HG02973 (cell line): Measurements from ENCODE around the gene LMO3.
A peak's percentile ranks its signal among the peaks of the same experiment; 100 is the strongest.

ENCODE experiments used
- ATAC-seq: cut with Tn5 transposase; IDR thresholded peaks from one replicate; pipeline ENCODE4 v1.9.1; 2021; ENCODE audit warnings: moderate library complexity; ENCODE audit not compliant: unreplicated experiment

Gene LMO3

DNA sequence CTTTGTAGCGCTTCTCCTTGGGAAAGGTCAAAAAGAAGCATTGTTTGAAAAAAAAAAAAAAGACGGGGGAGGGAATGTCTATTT is at the start of gene LMO3:
LMO3 (minus strand) TSS at position 46 of the 84 bp plus-strand sequence. CDS start 5,302 bp downstream, outside the sequence.
- no peak for ATAC-seq

DNA sequence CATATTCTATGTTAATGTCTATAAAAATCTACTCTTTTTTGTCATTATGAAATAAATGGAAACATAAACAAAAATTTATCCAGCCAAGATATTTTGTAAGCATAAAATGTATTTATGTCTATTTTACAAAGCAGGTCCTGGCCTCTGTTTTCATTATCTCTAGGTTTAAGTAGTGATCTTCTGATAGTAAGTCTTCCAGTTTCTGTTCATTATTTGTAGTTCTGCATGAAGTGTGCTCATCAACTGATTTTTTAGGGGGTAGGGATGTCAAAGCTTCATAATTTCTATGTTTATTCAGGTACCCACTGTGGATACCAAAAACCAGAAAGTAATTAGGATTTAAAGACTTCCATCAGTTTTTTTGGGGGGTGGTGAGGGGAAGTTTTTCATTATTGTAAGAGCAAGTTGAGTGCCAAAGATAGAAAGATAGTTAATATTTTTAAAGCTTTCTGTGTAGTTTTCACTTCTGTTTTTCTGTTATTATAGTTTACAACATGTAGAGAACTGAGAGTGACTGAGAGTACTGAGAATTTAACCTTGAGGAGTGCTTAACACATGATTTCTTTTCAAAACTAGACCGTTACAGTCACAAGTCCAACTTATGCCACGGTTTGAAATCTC is 30.6 kb upstream of the LMO3 start:
- ATAC-seq: peak; percentile 96

GRCh38 chr12:16634786-16635185 is 28.8 kb upstream of the LMO3 start:
- no peak for ATAC-seq

GRCh38 chr12:16626991-16627390 is 21.0 kb upstream of the LMO3 start:
- no peak for ATAC-seq

- ATAC-seq: no peak
Observed at GRCh38 chr12:16622338-16622737, 16.4 kb upstream of the LMO3 start.

GRCh38 chr12:16619537-16619936 is 13.6 kb upstream of the LMO3 start:
- no peak for ATAC-seq

GRCh38 chr12:16618256-16618655 is 12.3 kb upstream of the LMO3 start:
- ATAC-seq: no peak

DNA sequence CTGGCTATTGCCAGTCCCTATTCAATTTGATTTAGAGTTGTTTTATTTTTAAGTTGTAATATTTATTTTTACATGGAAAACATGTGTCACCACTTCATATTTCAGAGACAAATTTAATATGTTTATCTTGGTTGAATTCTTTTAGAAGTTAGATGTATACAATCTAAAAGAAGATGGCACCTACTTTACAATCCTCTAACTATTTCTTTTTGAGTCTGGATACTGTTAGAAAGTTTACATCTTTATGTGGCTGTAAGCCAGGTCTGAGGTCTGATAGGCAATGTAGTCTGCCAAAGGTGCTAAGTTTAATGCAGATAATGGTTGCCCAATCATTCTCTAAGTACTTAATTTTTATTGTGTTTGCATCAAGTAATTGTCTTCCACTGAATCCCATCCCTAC is 7.2 kb upstream of the LMO3 start:
- no peak for ATAC-seq

GRCh38 chr12:16612647-16613046 is 6.7 kb upstream of the LMO3 start:
- ATAC-seq: no peak

- ATAC-seq: peak; percentile 52
Observed at GRCh38 chr12:16611146-16611545, 5.2 kb upstream of the LMO3 start.

DNA sequence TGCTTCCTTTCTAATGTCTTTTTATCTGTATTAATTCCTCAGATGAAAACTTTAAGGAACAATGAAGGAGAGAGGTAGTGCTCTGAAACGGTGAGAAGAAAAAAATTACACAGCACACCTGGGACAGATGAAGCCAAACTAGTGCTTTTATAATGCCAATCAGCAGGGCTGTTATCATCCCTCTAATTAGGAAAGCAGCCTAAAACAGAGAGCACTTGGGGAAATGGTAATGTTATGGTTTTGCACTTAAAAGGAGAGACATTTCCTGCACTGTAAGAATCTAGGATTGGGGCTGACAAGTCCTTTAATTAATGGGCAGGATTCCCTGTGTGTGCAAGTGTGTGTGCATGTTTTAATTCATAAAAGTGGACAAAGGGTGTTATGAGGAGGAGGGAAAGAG is 4.8 kb upstream of the LMO3 start:
- no peak for ATAC-seq

GRCh38 chr12:16610001-16610585 is 4.1 kb upstream of the LMO3 start:
- no peak for ATAC-seq

GRCh38 chr12:16608946-16609539 is 3.1 kb upstream of the LMO3 start:
- ATAC-seq: no peak

- no peak for ATAC-seq
Observed at GRCh38 chr12:16607906-16608775, 2.2 kb upstream of the LMO3 start.

- no peak for ATAC-seq
Observed at GRCh38 chr12:16606991-16607390, 1.0 kb upstream of the LMO3 start.

- peak; percentile 32 for ATAC-seq
Observed at GRCh38 chr12:16606201-16606849, 363 bp upstream of the LMO3 start.

DNA sequence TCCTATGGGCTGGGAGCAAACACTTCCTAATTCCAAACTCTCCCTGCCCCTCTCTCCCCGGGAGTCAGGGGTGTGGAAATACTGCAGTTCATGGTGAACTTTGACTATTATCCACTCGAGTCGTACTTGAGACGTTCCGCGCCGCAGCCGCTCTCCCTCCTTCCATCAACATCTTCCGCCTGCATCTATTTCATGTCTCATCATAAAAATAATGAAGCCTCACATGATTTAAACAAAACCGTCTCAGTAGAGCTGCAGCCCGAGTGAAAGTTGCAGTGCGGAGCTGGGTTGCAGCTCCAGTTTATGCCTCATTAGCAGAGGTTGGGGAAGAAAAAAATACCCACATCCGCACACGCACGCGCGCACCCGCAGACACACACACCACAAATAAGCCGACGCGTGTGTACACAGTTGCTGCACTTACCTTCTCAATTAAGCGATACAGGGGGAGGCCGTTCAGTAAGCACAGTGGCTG is 283 bp downstream of the LMO3 start:
- ATAC-seq: no peak

GRCh38 chr12:16604596-16605252 is 1.2 kb downstream of the LMO3 start:
- no peak for ATAC-seq

- ATAC-seq: no peak
Observed at GRCh38 chr12:16603916-16604575, 1.9 kb downstream of the LMO3 start.

GRCh38 chr12:16603260-16603915 is 2.6 kb downstream of the LMO3 start:
- ATAC-seq: no peak
